SH-SY5Y (cell line): Measurements from ENCODE around the gene HIP1R.

ENCODE experiments used
- GATA2 ChIP-seq: IDR thresholded peaks from 2 replicates; pipeline ENCODE4 v1.6.1; 2011; ENCODE audit warnings: mild to moderate bottlenecking, low read depth, low read length
- GATA3 ChIP-seq: IDR thresholded peaks from 2 replicates; pipeline ENCODE4 v1.6.1; 2011; ENCODE audit warnings: low read depth, mild to moderate bottlenecking, low read length, moderate library complexity

The HIP1R gene

GRCh38 chr12:122834921-122835749 is at the start of gene HIP1R:
HIP1R (plus strand) TSS chr12:122835457; CDS start chr12:122835551, 94 bp downstream.
- TF ChIP-seq GATA3 (no peak), GATA2 (no peak)

DNA sequence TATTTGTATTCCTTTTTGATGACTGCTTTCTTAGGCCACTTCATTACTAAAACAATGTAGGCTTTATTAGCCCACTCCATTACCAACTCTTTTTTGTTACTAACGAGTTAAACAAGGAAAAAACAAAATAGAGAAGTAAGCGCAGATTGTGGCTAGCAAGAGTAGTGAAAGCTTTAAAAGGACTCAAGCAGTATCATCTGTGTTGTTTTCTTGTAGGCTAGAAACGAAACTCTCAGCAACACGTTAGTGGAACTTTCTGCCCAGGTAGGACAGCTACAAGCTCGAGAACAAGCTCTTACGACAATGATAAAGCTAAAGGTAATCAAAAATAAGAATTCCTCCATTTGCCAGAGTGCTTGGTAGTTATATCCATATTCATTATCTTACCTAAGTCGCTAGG is 49.8 kb upstream of the HIP1R start:
- TF ChIP-seq GATA2 (no peak), GATA3 (no peak)

DNA sequence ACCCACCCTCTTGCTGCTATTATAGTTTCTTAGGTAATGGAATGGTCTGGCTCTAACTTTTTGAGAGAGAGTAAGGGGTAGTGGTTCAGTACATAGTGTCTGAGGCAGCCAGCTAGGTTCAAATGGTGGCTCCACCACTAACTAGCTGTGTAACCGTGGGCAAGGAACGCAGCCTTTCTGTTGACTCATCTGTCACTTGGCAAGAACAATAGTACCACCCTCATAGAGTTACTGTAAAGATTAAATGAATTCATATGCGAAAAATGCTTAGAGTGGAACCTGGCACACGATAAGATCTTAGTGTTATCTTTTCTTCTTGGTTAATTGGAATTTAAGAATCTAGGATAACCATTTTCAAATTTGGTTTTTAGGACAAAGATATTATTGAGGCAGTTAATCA is 46.9 kb upstream of the HIP1R start:
- TF ChIP-seq GATA3 (no peak), GATA2 (no peak)

DNA sequence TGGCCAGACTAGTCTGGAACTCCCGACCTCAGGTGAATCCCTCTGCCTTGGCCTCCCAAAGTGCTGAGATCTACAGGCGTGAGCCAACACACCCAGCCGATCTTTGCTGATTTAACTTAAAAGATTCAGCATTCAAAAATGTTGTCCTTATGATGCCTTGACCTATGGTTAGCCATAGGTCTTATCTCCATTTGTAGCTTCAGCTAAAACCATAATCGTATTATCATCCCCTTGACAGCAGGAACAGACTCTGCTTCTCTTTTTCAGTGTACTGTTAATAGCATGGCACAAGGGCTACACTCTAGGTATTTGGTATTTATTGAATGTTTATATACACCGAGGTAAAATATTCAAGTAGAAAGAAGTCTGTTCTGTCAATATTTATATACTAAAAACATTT is 45.6 kb upstream of the HIP1R start:
- TF ChIP-seq GATA3, result no peak

DNA sequence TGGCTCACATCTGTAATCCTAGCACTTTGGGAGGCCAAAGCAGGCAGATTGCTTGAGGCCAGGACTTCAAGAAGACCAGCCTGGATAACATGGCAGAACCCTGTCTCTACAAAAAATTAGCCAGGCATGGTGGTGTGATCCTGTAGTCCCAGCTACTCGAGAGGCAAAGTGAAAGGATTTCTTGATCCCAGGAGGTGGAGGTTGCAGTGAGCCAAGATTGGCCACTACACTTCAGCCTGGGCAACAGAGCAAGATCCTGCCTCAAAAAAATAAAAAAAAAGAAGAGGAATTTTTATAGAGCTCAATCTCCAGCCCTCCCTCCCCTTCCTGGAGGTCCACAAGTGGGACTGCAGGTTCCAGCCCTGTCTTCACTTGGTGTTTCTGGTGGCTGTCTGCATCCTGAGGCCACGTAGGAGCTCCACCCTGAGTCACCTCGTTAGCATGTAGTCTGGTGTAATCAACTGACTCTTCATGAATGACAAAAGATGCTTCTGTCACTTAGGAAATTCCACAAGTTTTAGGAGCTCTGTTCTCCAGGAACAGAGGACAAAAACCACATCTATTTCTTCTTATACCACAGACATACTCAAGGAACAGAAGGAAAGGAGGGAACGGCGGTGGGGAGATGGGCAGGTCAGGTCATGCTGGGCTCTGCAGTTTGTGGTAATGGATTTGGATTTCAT is 44.7 kb upstream of the HIP1R start:
- TF ChIP-seq GATA3 (no peak), GATA2 (no peak)

GRCh38 chr12:122793685-122794106 is 41.6 kb upstream of the HIP1R start:
- TF ChIP-seq GATA3 (no peak), GATA2 (no peak)

- no peak for TF ChIP-seq GATA2
- no peak for TF ChIP-seq GATA3
Observed at GRCh38 chr12:122795807-122796206, 39.5 kb upstream of the HIP1R start.

DNA sequence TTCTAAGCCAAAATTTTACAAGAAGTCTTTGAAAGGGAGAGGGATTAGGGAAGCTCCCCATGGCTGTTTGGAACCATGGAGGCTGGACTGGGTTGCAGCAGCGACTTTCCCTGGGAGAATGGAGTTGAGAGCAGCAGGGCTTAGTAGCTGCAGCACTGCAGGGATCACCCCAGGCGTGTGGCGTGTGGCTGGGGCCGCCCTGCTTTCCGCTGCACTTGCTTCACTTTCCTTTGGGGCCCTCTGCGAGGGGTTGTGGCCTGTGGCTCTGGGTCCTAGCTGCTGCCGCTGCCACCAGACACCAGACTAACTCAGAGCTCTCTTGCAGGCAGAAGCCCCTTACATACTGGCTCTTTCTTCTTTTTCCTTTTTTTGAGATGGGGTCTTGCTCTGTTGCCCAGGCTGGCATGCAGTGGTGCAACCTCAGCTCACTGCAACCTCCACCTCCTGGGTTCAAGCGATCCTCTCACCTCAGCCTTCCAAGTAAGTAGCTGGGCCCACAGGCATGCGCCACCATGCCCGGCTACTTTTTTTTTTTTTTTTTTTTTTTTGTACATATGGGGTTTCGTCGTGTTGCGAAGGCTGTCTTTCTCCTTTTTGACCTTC is 35.5 kb upstream of the HIP1R start:
- TF ChIP-seq GATA2 (no peak), GATA3 (no peak)

DNA sequence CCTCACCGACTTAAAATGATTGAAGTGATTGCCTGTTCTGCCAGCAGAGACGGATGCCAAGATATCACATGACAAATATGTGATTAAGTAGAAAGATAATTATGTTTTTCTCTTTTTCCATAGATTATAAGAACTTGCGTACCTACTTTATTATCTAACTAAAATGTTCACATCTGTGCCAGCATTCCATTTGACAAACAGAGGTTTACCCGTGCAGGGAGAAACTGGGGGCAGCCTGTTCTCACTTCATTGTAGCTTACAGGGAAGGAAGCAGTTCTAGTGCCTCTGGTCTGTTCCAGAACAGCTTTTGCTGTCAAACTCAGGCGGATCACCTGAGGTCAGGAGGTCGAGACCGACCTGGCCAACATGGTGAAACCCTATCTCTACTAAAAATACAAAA is 31.3 kb upstream of the HIP1R start:
- TF ChIP-seq GATA3, result no peak
- no peak for TF ChIP-seq GATA2

DNA sequence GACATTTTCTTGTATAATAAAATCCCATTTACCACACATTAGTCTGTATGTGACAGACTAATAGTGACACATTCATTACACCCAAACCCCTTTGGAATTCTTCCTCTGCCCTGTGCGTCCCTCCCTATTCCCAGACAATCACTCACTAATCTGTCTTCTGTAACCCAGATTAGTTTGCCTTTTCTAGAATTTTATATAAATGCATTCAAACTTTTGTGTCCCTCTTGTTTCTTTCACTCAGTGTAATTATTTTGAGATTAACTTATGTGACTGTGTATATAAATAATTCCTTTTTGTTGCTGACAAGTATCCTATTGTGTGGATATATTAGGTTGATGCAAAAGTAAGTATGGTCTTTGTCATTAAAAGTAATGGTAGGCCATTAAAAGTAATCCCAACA is 27.6 kb upstream of the HIP1R start:
- no peak for TF ChIP-seq GATA2
- TF ChIP-seq GATA3, result no peak

- TF ChIP-seq GATA3, result no peak
- no peak for TF ChIP-seq GATA2
Observed at GRCh38 chr12:122811777-122812176, 23.5 kb upstream of the HIP1R start.

DNA sequence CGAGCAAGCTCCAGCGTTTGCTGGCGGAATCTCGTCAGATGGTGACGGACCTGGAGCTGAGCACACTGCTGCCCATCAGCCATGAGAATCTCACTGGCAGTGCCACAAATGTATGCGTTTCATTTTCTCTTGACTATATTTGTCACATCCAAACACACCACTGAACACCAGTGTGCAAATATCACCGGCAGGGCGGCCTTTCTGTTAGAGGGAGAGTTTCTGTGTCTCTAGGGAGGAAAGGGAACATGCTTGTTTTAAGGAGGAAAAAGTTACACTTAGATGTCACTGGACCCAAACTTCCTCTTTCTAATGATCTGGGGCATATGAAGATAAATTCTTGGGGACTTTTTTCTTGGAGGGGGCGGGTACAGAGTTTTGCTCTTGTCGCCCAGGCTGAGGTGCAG is 21.9 kb upstream of the HIP1R start:
- TF ChIP-seq GATA3 (no peak), GATA2 (no peak)

- TF ChIP-seq GATA2 (no peak), GATA3 (no peak)
Observed at GRCh38 chr12:122819209-122819785, 16.0 kb upstream of the HIP1R start.

- TF ChIP-seq GATA3 (no peak), GATA2 (no peak)
Observed at GRCh38 chr12:122820138-122820537, 15.1 kb upstream of the HIP1R start.
